SK-N-MC (cell line): ENCODE measurements around the gene ZNF684.

Experiments
- EZH2 ChIP-seq: fragments of 200-600 bp; sonication (generic); IDR thresholded peaks from one replicate; pipeline ENCODE4 v1.6.1; 2017; ENCODE audit warnings: antibody characterized with exemption
- FOXP2 ChIP-seq: optimal IDR thresholded peaks from 2 replicates; pipeline ENCODE3; 2011; ENCODE audit warnings: mild to moderate bottlenecking, moderate library complexity; ENCODE audit not compliant: insufficient read depth; ENCODE audit errors: extremely low read length, control extremely low read depth
- POLR2AphosphoS5 ChIP-seq: IDR thresholded peaks from 2 replicates; pipeline ENCODE4 v1.6.1; 2012; ENCODE audit warnings: mild to moderate bottlenecking, low read depth, low read length, borderline replicate concordance

DNA sequence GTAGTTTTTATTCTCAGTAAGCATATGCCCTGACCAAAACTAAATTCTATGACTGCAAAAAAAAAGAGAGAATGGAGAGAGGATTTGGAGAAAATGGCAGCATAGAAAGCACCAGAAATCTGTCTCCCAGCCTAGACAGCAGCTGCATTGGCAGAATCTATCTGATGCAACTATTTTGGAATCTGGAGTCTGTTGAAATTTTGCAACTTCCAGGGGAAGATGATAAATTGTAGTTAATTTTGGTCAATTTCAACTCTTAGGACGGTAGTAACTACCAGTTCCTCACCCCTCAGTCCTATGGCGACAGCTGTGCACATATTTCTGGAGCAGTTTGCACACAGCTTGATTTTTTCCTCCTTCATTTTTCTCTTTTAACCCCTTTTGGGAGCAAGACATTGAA is 11.9 kb upstream of the ZNF684 start:
- TF ChIP-seq EZH2 (no peak), POLR2AphosphoS5 (no peak), FOXP2 (no peak)
